K562 (cell line): ENCODE data around the gene DHX8. TPM values are rescaled to one million over a fixed set of nuclear protein-coding genes. Genes with fewer than 3 reads are reported as not detected.

Source experiments
- ATAC-seq: fragments of 200-7000 bp; cut with Tn5 transposase; 3 replicates; pipeline ENCODE4 v1.9.1; 2020; ENCODE audit warnings: moderate library complexity
- BruUV-seq: library from RNA; stranded (reverse); fragments of 400-500 nt; replicated peaks from 2 replicates; lab custom pipeline; 2021; lab: Mats Ljungman, UMichigan
- CTCF ChIA-PET: fragments of 300-600 bp; formaldehyde crosslinking; extraction: SDS; loops from one replicate; lab custom pipeline; 2021; ENCODE audit warnings: low intra/inter-chr PET ratio; lab: Yijun Ruan, JAX
- POLR2A ChIA-PET: fragments of 300-600, 350-650 bp; sonication (Branson Sonifier 250); formaldehyde crosslinking; extraction: SDS; loops from one replicate; lab custom pipeline; 2021; ENCODE audit warnings: antibody characterized with exemption, inconsistent platforms; lab: Yijun Ruan, JAX
- DNase-seq, 4 experiments: peaks; one replicate each; pipeline versions ENCODE4 v3.0.0 to v3.0.0-alpha.2; 2011 to 2018; ENCODE audit warnings: low spot score in 3 of 4, mixed read lengths in 3 of 4; ENCODE audit errors: extremely low read depth in 1 of 4
- FAIRE-seq: peaks from 2 replicates; lab custom pipeline; 2011; peaks lifted over from hg19 to GRCh38; lab: Jason Lieb, UNC
- H2AFZ ChIP-seq: 2 replicates; pipeline ENCODE4 v1.6.0; 2011; ENCODE audit warnings: low read depth, low read length, control low read depth, inconsistent platforms
- H3K27ac ChIP-seq: fragments of 200-600 bp; 3 replicates; pipeline ENCODE4 v1.8.0; 2011; ENCODE audit warnings: low read depth, mild to moderate bottlenecking, control low read depth, inconsistent platforms, low read length, moderate library complexity, mixed read lengths; ENCODE audit errors: extremely low read depth
- H3K27me3 ChIP-seq, 2 experiments: fragments of 300-600 bp in 1 of 2; 2 replicates in 1 of 2; 3 replicates in 1 of 2; pipeline versions ENCODE4 v1.6.0 to v1.8.0; 2011; ENCODE audit warnings: inconsistent platforms in 2 of 2, low read length in 2 of 2, mild to moderate bottlenecking in 1 of 2, mixed read lengths in 1 of 2, moderate library complexity in 1 of 2; ENCODE audit not compliant: control insufficient read depth in 2 of 2, insufficient read depth in 2 of 2
- H3K36me3 ChIP-seq: fragments of 300-600 bp; 3 replicates; pipeline ENCODE4 v1.8.0; 2011; ENCODE audit warnings: mild to moderate bottlenecking, low read length, inconsistent platforms; ENCODE audit not compliant: control insufficient read depth, insufficient read depth
- H3K4me1 ChIP-seq, 2 experiments: fragments of 200-600 bp in 1 of 2; replicated peaks in 1 of 2; 2 replicates in 1 of 2; 3 replicates in 1 of 2; pipeline versions ENCODE4 v1.5.1 to v1.8.0; 2011; ENCODE audit warnings: inconsistent platforms in 2 of 2, low read length in 2 of 2, mild to moderate bottlenecking in 1 of 2, mixed read lengths in 1 of 2, moderate library complexity in 1 of 2; ENCODE audit not compliant: control insufficient read depth in 2 of 2, insufficient read depth in 2 of 2
- H3K4me2 ChIP-seq: 2 replicates; pipeline ENCODE4 v1.6.1; 2011; ENCODE audit warnings: low read length, control low read depth, inconsistent platforms, mixed read lengths; ENCODE audit not compliant: insufficient read depth
- H3K4me3 ChIP-seq: fragments of 200-600 bp; sonication (generic), shearing (Covaris generic); 2 replicates; pipeline ENCODE4 v1.5.1; 2016; ENCODE audit warnings: control low read depth, inconsistent platforms
- H3K79me2 ChIP-seq: fragments of 200-600 bp; 3 replicates; pipeline ENCODE4 v1.8.0; 2011; ENCODE audit warnings: low read length, inconsistent platforms; ENCODE audit not compliant: control insufficient read depth, insufficient read depth
- H3K9ac ChIP-seq, 2 experiments: 2 replicates each; pipeline versions ENCODE4 v1.6.0 to v1.6.1; 2011; ENCODE audit warnings: low read depth in 2 of 2, low read length in 2 of 2, control low read depth in 1 of 2, inconsistent platforms in 1 of 2, mild to moderate bottlenecking in 1 of 2, mixed read lengths in 1 of 2; ENCODE audit not compliant: insufficient read depth in 1 of 2
- H3K9me1 ChIP-seq: one replicate; pipeline ENCODE4 v1.6.0; 2011; ENCODE audit warnings: inconsistent platforms, mild to moderate bottlenecking, low read length, moderate library complexity; ENCODE audit not compliant: control insufficient read depth, insufficient read depth
- H3K9me3 ChIP-seq: replicated peaks from 2 replicates; pipeline ENCODE4 v1.5.1; 2011; ENCODE audit warnings: low read depth, low read length, inconsistent platforms; ENCODE audit not compliant: control insufficient read depth, insufficient read depth
- H4K20me1 ChIP-seq: replicated peaks from 2 replicates; pipeline ENCODE4 v1.6.1; 2011; ENCODE audit warnings: low read length, inconsistent platforms, mixed read lengths; ENCODE audit not compliant: control insufficient read depth, insufficient read depth
- CHD4 ChIP-seq: fragments of 200-600 bp; sonication (generic); IDR thresholded peaks from 3 replicates; pipeline ENCODE4 v1.6.1; 2012; ENCODE audit warnings: low read depth, mild to moderate bottlenecking, mixed read lengths, low read length, inconsistent platforms; ENCODE audit not compliant: insufficient read depth, insufficient replicate concordance, poor library complexity, severe bottlenecking
- FOXA3 ChIP-seq, 2 experiments: fragments of 450-650 bp in 1 of 2; sonication (generic) in 1 of 2; formaldehyde crosslinking; IDR thresholded peaks in 1 of 2; conservative IDR thresholded peaks in 1 of 2; 2 replicates each; pipeline versions ENCODE4 v1.4.0 to v1.8.0; 2020 to 2022; ENCODE audit warnings: mild to moderate bottlenecking in 2 of 2, missing genetic modification reagents in 1 of 2
- ILK ChIP-seq: fragments of 450-650 bp; IDR thresholded peaks from 2 replicates; pipeline ENCODE4 v1.6.1; 2016; ENCODE audit warnings: missing genetic modification characterization, low read depth, mild to moderate bottlenecking, missing compliant biosample characterization, moderate library complexity, borderline replicate concordance
- MCM5 ChIP-seq: fragments of 450-650 bp; IDR thresholded peaks from 2 replicates; pipeline ENCODE4 v1.6.1; 2016; ENCODE audit warnings: low read depth
- PPARD ChIP-seq: fragments of 250-450 bp; sonication (Bioruptor Pico); IDR thresholded peaks from 2 replicates; pipeline ENCODE4 v1.8.0; 2022; ENCODE audit warnings: inconsistent platforms, mild to moderate bottlenecking, moderate library complexity
- TEAD2 ChIP-seq: fragments of 450-650 bp; IDR thresholded peaks from 2 replicates; pipeline ENCODE4 v1.6.1; 2016; ENCODE audit warnings: missing genetic modification characterization, control low read depth, missing compliant biosample characterization
- ZNF197 ChIP-seq: fragments of 200-800 bp; sonication (Bioruptor generic); IDR thresholded peaks from 2 replicates; pipeline ENCODE4 v1.6.1; 2016; ENCODE audit warnings: low read depth, missing genetic modification characterization, missing compliant biosample characterization
- ZNF316 ChIP-seq: fragments of 450-650 bp; IDR thresholded peaks from 2 replicates; pipeline ENCODE4 v1.6.1; 2016
- ZNF696 ChIP-seq: fragments of 250-450 bp; sonication (Bioruptor Pico); conservative IDR thresholded peaks from 2 replicates; pipeline ENCODE4 v1.4.0; 2020; ENCODE audit warnings: mild to moderate bottlenecking, moderate library complexity
- ZNF76 ChIP-seq: fragments of 250-450 bp; sonication (Bioruptor Pico); IDR thresholded peaks from 2 replicates; pipeline ENCODE4 v1.4.0; 2020; ENCODE audit warnings: mild to moderate bottlenecking, moderate library complexity, borderline replicate concordance
- WGBS: fragments of 100-300 bp; shearing (Covaris generic); methylation state at CpG from one replicate; pipeline ENCODE4 v1.1.6; 2016; ENCODE audit warnings: low coverage, mixed read lengths; ENCODE audit not compliant: insufficient coverage; ENCODE audit errors: missing lambda C conversion rate; 5-methylcytosine and 5-hydroxymethylcytosine counted together
- in situ Hi-C: fragments of 300-500 bp; cut with MboI; formaldehyde crosslinking; loops from 4 replicates; pipeline ENCODE4 v1.15.0; 2018; ENCODE audit warnings: inconsistent platforms, mixed read lengths
- intact Hi-C: fragments of 100-400 bp; cut with micrococcal nuclease; formaldehyde crosslinking; loops from 2 replicates; pipeline ENCODE4 v1.14.2; 2022
- polyA plus RNA-seq, 8 experiments: library from polyadenylated mRNA; depleted of rRNA in 4 of 8; stranded (reverse) in 5 of 8; unstranded in 3 of 8; fragments of >200 nt; fragmentation: Nextera tagmentation in 2 of 8; fragmentation: Illumina TruSeq in 1 of 8; extraction: Ambion mirVana in 2 of 8; extraction: Trizol in 1 of 8; gene quantifications; 2 replicates each; pipeline versions ENCODE4 v1.2.1 to v1.2.3, GENCODE V29; 2011 to 2014; ENCODE audit warnings: inconsistent platforms in 1 of 8, missing spikeins in 1 of 8
- total RNA-seq, 7 experiments: library from RNA; depleted of rRNA in 6 of 7; stranded (reverse); fragments of >200 nt in 6 of 7; fragmentation: Illumina TruSeq in 2 of 7; extraction: Trizol in 2 of 7; gene quantifications; 2 replicates each; pipeline versions ENCODE4 v1.2.1 to v1.2.3, GENCODE V29; 2011 to 2021; ENCODE audit warnings: low replicate concordance in 1 of 7
- TF ChIP-seq, protein P1 (sequence below), 3 experiments: fragments of 200-800 bp in 1 of 3; sonication (Bioruptor generic) in 1 of 3; sonication (generic) in 1 of 3; formaldehyde crosslinking in 1 of 3; IDR thresholded peaks; 2 replicates each; pipeline versions ENCODE4 v1.6.1 to v1.8.0; 2016 to 2022; ENCODE audit warnings: mild to moderate bottlenecking in 2 of 3, missing compliant biosample characterization in 2 of 3, missing genetic modification characterization in 2 of 3, missing genetic modification reagents in 1 of 3
- TF ChIP-seq, protein P2 (sequence below): fragments of 250-450 bp; sonication (Bioruptor Pico); IDR thresholded peaks from 2 replicates; pipeline ENCODE4 v1.8.0; 2022; ENCODE audit warnings: moderate library complexity, mild to moderate bottlenecking, inconsistent platforms

DHX8 gene
- total and polyA plus RNA-seq, 9 of the 15 experiments (the other 6 are each of a cell fraction or from before 2014, with no cell fraction given), result 16.7 to 42.5 (median 25.6) TPM

DNA sequence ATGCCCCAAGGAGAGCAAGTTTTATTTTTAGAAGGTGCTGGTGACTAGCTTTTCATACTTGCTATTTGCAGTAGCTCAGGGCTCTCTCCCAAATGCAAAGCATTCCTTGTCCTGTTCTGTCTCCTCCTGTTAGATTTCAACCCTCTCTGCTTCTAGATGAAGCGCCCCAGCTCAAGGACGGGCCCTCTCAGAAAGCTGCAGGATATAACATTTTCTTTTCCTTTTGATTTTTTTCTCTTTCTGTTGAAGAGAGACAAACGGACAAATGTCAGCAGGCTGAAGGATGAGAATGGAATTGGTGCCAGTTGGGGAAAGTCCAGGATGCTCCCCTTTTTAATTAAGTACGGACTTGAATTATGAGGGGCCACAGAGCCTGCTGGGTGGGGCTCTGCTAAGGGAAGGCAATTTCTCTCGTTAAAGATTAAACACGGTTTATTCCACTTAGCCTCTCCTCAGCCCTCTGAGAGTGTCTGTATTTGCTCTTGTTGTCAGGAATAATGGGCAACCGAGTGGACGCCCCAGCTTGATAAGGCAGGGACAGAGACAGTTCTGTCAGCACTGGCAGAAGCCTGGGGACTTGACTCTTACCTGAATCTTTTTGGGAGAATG is 68.6 kb downstream of the DHX8 start:
- ChIA-PET CTCF (no interaction called here), POLR2A (interaction anchor here (1.1 kb wide), 1 partner anchor 121 kb away, joined by 5 read pairs; no protein-coding TSS in a partner anchor)
- Histone ChIP-seq H3K9ac (no peak overlapping the region), H3K27ac (no peak overlapping the region), H3K27me3 (no peaks in the 10 kb centered on the region), H2AFZ (0 out of 2 replicates have a peak overlapping the region, but pooled peaks have one; percentile 23), H3K4me3 (no peak overlapping the region), H3K9me1 (no peaks in the 10 kb centered on the region), H3K9me3 (no peaks in the 10 kb centered on the region), H3K36me3 (no peaks in the 10 kb centered on the region), H3K79me2 (no peaks in the 10 kb centered on the region), H3K4me2 (no peak overlapping the region), H3K4me1 (peaks cover 26 to 32% of the 10 kb centered on the region in 2 experiments), H4K20me1 (no peaks in the 10 kb centered on the region)
- intact Hi-C loops, result no loop called here
- ATAC-seq (no peak), DNase-seq (no peak), FAIRE-seq (no peak)
- BruUV-seq, result no TSS peak
- in situ Hi-C loops, result no loop called here
- WGBS, result 48% methylated on average over 8 of the region's 8 CpGs
- TF ChIP-seq, protein P1, sequence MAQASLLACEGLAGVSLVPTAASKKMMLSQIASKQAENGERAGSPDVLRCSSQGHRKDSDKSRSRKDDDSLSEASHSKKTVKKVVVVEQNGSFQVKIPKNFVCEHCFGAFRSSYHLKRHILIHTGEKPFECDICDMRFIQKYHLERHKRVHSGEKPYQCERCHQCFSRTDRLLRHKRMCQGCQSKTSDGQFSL (CRISPR knock-in tag; IDR thresholded peaks at IDR 0.05), result no peak
- TF ChIP-seq, protein P1 (tag; IDR thresholded peaks at IDR 0.05), result no peak
- no peak for TF ChIP-seq PPARD (CRISPR knock-in tag)
- no peak for TF ChIP-seq MCM5
- no peak for TF ChIP-seq ZNF197 (CRISPR knock-in tag)
- no peak for TF ChIP-seq CHD4
- TF ChIP-seq ZNF696 (CRISPR knock-in tag), result no peak
- no peak for TF ChIP-seq ZNF76 (CRISPR knock-in tag)
- no peak for TF ChIP-seq TEAD2 (tag)
- TF ChIP-seq FOXA3 (CRISPR knock-in tag; conservative IDR thresholded peaks at IDR 0.05 in 1 of 2, IDR thresholded peaks at IDR 0.05 in 1 of 2), result no peak
- TF ChIP-seq ZNF316, result no peak
- TF ChIP-seq, protein P2, sequence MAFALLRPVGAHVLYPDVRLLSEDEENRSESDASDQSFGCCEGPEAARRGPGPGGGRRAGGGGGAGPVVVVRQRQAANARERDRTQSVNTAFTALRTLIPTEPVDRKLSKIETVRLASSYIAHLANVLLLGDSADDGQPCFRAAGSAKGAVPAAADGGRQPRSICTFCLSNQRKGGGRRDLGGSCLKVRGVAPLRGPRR (CRISPR knock-in tag), result no peak
- no peak for TF ChIP-seq ILK (tag)
